RCC 7860 (cell line): ENCODE results near the gene LRRC32.
"Not testable (repeated sequence)": the region's sequence is repeated elsewhere in the genome, so short reads cannot be mapped to it uniquely, and the experiment has no call there.

ENCODE experiments used
- DNase-seq: peaks from one replicate; pipeline ENCODE4 v3.0.0-alpha.2; 2015; ENCODE audit warnings: low spot score
- FAIRE-seq: peaks from 2 replicates; lab custom pipeline; 2012; peaks lifted over from hg19 to GRCh38; lab: Jason Lieb, UNC

LRRC32 gene

DNA sequence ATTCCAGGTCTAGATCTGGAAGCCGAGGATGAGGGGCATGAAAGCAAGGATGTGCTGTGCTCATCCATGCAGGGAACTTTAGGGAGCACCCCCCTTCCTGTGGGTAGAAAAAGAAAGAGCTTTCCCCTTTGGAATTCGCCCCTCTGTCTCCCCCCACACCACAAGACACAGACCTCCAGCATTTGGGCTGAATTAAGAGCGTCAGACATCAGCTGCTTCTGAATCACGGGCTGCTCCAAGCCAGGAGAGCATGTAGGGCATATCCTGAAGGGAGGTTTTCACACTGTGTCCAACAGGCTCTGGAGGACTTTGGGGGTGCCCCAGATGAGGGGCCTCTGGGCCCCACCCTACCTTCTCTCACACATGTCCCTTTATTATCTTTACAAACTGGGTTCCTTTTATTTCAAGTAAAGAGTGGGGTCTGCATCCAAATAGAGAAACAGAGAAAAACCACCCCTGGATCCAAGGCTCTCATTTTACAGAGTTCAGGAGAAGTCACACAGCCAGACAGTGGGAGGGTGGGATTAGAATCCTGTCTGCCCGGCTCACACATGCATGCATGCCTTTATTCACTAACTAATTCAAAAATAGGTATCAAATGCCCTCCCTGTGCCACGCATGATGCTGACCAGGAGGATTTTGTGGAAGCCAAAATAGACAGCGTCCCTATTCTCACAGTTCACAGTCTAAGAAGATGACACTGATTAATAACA, 52.8 kb downstream of the LRRC32 start:
- no peak for FAIRE-seq

DNA sequence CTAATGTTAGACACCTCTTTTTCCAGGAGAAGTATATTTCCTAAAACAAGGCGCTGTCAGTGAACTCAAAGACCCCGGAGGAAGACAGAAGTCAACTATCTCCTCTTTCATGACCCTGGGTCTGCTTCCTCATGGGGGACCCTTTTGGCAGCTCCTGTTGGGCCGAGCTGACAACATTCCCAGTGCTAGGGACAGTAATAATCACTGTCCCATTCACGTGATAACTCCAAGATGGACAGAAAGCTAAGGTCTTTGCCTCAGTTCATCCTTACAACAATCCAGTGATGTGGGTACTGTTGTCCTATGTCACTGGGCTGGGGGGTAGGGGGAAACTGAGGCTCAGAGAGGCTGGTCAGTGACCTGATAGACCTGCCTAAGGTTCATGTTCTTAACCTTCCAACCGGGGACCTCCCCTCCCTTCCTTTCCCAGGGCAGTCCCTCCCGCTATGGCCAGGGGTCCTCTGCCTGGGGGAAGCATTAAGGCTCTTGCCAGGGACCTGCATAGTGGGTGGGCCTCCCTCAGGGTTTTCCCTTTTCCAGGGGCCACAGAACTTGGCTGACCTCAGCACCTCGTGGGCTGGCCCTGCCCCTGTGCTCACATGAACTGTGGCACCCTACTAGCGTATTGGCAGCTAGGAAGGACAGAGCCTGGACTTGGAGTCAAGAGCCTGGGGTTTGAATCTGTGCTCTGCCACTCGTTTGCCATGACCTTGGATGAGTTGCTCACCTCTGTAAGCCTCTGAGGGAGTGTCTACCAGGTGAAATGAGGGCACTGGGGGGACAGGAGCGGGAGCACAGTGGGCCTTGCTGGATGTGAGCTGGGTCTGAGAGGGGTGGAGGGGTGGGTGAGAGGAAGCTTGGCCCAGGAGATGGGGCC, 53.6 kb downstream of the LRRC32 start:
- DNase-seq, result no peak
- FAIRE-seq, result no peak

More for the DNA sequence above, 52.8 kb downstream of the LRRC32 start:
- DNase-seq, result no peak

- no peak for DNase-seq
- no peak for FAIRE-seq
Observed at GRCh38 chr11:76615950-76616349, 54.6 kb downstream of the LRRC32 start.

- FAIRE-seq (no peak), DNase-seq (no peak)
Observed at GRCh38 chr11:76614471-76615179, 55.9 kb downstream of the LRRC32 start.

- no peak for DNase-seq
- FAIRE-seq, result no peak
Observed at GRCh38 chr11:76613901-76614300, 56.6 kb downstream of the LRRC32 start.

DNA sequence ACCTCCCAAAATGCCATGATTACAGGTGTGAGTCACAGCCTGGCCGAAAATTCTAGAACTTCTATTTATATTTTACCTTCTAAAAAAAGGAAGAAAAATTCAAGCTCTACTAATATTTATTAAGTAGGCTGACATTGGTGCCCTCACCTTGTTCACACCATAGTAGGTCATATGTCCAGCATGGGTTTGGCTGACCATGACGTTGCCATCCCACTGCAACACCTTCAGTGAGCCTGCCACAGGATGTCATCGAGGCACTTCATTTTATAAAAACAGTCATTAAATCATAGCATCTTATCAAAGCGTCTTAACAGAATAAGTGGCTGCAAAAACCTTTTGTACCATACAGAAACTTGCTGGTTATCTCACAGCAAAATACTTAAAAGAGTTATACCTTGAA, 58.3 kb downstream of the LRRC32 start:
- FAIRE-seq, result no peak
- DNase-seq, result no peak

- FAIRE-seq, result no peak
Observed at GRCh38 chr11:76610871-76611475, 59.6 kb downstream of the LRRC32 start.

GRCh38 chr11:76610371-76610770, 60.2 kb downstream of the LRRC32 start:
- FAIRE-seq (no peak), DNase-seq (no peak)

More at GRCh38 chr11:76610871-76611475, 59.6 kb downstream of the LRRC32 start:
- no peak for DNase-seq

- DNase-seq (no peak), FAIRE-seq (no peak)
Observed at GRCh38 chr11:76609736-76610370, 60.7 kb downstream of the LRRC32 start.

DNA sequence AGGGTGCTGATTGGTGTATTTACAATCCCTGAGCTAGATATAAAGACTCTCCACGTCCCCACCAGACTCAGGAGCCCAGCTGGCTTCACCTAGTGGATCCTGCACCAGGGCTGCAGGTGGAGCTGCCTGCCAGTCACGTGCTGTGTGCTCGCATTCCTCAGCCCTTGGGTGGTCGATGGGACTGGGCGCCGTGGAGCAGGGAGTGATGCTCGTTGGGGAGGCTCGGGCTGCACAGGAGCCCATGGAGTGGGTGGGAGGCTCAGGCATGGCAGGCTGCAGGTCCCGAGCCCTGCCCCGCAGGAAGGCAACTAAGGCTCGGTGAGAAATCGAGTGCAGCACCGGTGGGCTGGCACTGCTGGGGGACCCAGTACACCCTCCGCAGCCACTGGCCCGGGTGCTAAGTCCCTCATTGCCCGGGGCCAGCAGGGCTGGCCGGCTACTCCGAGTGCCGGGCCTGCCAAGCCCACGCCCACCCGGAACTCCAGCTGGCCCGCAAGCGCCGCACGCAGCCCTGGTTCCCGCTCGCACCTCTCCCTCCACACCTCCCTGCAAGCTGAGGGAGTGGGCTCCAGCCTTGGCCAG, 61.6 kb downstream of the LRRC32 start:
- FAIRE-seq, DNase-seq: not testable (repeated sequence)

DNA sequence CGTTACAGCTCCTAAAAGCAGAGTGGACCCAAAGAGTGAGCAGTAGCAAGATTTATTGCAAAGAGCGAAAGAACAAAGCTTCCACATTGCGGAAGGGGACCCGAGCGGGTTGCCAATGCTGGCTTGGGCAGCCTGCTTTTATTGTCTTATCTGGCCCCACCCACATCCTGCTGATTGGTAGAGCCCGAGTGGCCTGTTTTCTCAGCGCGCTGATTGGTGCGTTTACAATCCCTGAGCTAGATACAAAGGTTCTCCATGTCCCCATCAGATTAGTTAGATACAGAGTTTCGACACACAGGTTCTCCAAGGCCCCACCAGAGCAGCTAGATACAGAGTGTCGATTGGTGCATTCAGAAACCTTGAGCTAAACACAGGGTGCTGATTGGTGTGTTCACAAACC, 62.3 kb downstream of the LRRC32 start:
- not testable (repeated sequence) for FAIRE-seq, DNase-seq
